ENCODE measurements around the gene SLC6A19. TPM values are rescaled to one million over a fixed set of nuclear protein-coding genes. Genes with fewer than 3 reads are reported as not detected.

Gene SLC6A19
- total RNA-seq, 3 donors from 2014 or later, result 14.4 to 92.8 (median 29.2) TPM

DNA sequence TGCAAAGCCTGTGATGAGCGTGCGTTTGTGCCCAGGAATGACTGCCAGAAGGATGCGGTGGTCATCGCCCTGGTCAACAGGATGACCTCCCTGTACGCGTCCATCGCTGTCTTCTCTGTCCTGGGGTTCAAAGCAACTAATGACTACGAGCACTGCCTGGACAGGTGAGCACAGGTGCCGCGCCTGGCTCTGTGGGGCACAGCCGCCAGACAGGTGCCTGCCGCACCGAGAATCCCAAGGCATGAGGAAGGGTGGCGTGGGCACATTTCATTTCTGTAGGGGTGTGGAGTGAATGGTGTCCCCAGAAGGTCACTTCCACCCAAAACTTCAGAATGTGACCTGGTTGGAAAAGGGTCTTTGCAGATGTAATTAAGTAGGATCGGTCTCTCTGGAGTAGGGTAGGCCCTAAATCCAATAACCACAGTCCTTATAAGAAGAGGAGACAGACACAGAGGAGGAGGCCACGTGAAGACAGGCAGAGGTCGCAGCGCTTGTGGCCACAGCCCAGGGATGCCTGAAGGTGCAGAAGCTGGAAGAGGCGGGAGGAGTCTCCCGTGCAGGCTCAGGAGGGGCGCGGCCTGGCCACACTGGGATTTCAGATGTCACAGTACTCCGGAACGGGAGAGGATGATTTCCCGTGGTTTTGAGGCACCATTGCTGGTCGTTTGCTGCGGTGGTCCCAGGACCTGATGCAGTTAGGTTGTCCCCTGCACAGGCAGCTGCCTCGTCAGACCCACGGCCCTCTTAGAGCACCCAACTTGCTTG, 39.3 kb downstream of the SLC6A19 start:
- peak in 2 of 3 donors; percentile 17 to 45 for DNase-seq
- TF ChIP-seq CTCF (IDR thresholded peaks at IDR 0.05), result no peak
- H3K36me3 ChIP-seq (ENCODE audit: low read depth), result no peaks in the 10 kb centered on the region
- no peak overlapping the region for H3K4me3 ChIP-seq
- intact Hi-C loops (cut with DNase I, micrococcal nuclease), result no loop called here
- H3K9me3 ChIP-seq, result peaks cover 4% of the 10 kb centered on the region
- no peak for ATAC-seq
- H3K4me1 ChIP-seq (ENCODE audit: low read depth), result peaks cover 29% of the 10 kb centered on the region

DNA sequence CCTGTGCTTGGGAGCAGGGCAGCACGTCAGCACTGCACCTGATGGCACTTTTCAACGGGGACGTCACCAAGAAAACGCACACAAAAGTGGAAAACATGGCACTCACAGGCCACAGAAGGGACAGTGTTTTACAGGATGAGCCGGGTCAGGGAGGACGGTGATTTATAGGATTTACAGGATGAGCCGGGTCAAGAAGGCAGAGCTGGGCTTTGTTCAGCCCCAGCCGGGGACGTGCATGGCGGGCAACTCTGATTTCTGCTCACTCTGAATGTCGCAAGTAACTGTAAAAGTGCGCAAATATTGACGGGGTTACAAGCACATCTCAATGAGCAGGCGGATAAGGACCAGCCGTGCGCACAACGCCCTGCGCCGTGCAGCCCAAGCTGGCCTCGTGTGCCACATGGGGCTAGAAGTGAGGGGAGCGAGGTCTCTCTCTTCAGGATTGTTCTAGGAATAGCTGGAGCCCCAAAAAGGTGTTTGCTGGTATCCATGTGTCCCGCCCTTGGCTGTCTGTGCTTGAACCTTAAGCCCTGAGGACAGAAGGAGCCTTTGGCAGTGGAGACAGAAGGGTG, 40.2 kb downstream of the SLC6A19 start:
- no peaks in the 10 kb centered on the region for H3K9me3 ChIP-seq
- DNase-seq (no peak), ATAC-seq (no peak)
- H3K4me1 ChIP-seq (ENCODE audit: low read depth), result peaks cover 29% of the 10 kb centered on the region
- no peak overlapping the region for H3K4me3 ChIP-seq
- H3K36me3 ChIP-seq (ENCODE audit: low read depth), result no peaks in the 10 kb centered on the region
- intact Hi-C loops (cut with DNase I, micrococcal nuclease), result no loop called here
- TF ChIP-seq CTCF (IDR thresholded peaks at IDR 0.05), result no peak

DNA sequence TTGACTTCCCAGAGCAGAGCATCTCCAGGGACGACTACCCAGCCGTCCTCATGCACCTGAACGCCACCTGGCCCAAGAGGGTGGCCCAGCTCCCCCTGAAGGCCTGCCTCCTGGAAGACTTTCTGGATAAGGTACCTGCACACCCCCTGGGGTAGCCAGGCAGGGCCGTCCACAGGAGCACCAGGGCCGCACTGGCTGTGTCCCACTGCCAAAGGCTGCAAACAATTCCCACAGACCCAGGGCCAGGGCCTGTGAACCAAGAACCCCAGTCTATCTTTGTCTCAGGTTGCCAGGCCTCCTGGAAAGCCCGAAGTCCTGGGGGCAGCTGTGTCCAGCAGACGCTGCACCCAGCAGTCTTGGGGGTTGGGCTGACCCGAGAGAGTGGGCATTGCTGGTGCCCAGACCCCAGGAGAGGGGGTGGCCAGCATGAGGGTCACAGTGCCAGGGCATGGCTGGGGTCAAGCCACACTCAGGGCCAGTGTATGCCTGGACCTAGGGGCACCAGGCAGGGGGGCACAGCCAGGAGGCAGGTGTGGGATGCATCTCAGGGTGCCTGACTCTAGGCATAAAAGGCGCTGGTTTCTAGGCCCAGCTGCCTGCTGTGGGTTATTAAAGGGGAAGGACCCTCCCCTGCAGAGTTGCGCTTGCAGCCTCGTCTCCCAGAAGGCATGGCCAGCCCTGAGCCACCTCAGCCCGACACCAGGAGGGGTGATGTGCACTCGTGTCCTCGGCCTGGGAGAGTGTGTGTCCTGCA, 41.5 kb downstream of the SLC6A19 start:
- no peak for DNase-seq
- TF ChIP-seq CTCF (IDR thresholded peaks at IDR 0.05), result no peak

GRCh38 chr5:1243487-1244130, 42.2 kb downstream of the SLC6A19 start:
- TF ChIP-seq CTCF (IDR thresholded peaks at IDR 0.05), result no peak
- intact Hi-C loops (cut with DNase I, micrococcal nuclease), result no loop called here
- Histone ChIP-seq H3K9me3 (no peaks in the 10 kb centered on the region), H3K4me1 (ENCODE audit: low read depth) (peaks cover 21% of the 10 kb centered on the region), H3K36me3 (ENCODE audit: low read depth) (no peaks in the 10 kb centered on the region), H3K4me3 (no peak overlapping the region)
- DNase-seq, result no peak
- no peak for ATAC-seq

More for the DNA sequence above, 41.5 kb downstream of the SLC6A19 start:
- Histone ChIP-seq H3K9me3 (no peaks in the 10 kb centered on the region), H3K36me3 (ENCODE audit: low read depth) (no peaks in the 10 kb centered on the region), H3K4me3 (no peak overlapping the region), H3K4me1 (ENCODE audit: low read depth) (peaks cover 23% of the 10 kb centered on the region)
- intact Hi-C loops (cut with DNase I, micrococcal nuclease), result no loop called here
- no peak for ATAC-seq

DNA sequence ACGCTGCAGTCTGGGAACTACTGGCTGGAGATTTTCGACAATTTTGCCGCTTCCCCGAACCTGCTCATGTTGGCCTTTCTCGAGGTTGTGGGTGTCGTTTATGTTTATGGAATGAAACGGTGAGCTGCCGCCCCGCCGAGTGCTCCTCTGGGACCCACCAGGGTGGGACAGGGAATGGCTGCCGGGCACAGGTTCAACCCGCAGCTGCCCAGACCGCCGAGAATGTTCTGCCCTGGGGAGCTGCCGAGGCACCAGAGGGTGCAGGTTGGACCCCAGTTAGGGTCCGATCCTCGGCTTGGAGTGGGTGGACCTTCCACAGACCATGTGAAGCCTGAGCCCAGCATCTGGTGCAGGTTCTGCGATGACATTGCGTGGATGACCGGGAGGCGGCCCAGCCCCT, 42.9 kb downstream of the SLC6A19 start:
- no peaks in the 10 kb centered on the region for H3K36me3 ChIP-seq (ENCODE audit: low read depth)
- TF ChIP-seq CTCF (IDR thresholded peaks at IDR 0.05), result no peak
- no peaks in the 10 kb centered on the region for H3K9me3 ChIP-seq
- intact Hi-C loops (cut with DNase I, micrococcal nuclease), result no loop called here
- H3K4me1 ChIP-seq (ENCODE audit: low read depth), result peaks cover 15% of the 10 kb centered on the region
- H3K4me3 ChIP-seq, result no peak overlapping the region
- no peak for DNase-seq
- ATAC-seq, result no peak
